ENCODE data around the gene SUCLG2. TPM values are rescaled to one million over a fixed set of nuclear protein-coding genes. Genes with fewer than 3 reads are reported as not detected.
A peak's percentile ranks its signal among the peaks of the same experiment; 100 is the strongest.

Gene SUCLG2
- polyA plus RNA-seq, 2 of the 4 experiments (the other 2 are of a cell fraction), result 39.8 to 61.3 TPM

- Histone ChIP-seq H3K27ac (no peak overlapping the region), H3K9me3 (no peaks in the 10 kb centered on the region), H3K4me3 (no peak overlapping the region), H3K4me1 (0 out of 3 replicates have a peak, but pooled peaks cover 10% of the 10 kb centered on the region), H3K4me2 (no peak overlapping the region)
- 100% methylated on average over 2 of the region's 2 CpGs for WGBS (ENCODE audit: missing lambda C conversion rate)
- ChIA-PET CTCF (interaction anchor here (0.5 to 2.3 kb wide), 4 partner anchors 80 to 1505 kb away, joined by 3 to 6 read pairs (median 4); no protein-coding TSS in a partner anchor), POLR2A (no interaction called here)
- TF ChIP-seq CTCF (IDR thresholded peaks at IDR 0.05) (no peak), MAZ (IDR thresholded peaks at IDR 0.05; ENCODE audit: borderline replicate concordance, low read depth, low read length) (no peak)
- FAIRE-seq (no peak), ATAC-seq (no peak), DNase-seq (ENCODE audit: low read depth in 1 of 2, low spot score in 1 of 2) (no peak)
These were observed 274.3 kb downstream of the SUCLG2 start for GRCh38 chr3:67380118-67380517.

DNA sequence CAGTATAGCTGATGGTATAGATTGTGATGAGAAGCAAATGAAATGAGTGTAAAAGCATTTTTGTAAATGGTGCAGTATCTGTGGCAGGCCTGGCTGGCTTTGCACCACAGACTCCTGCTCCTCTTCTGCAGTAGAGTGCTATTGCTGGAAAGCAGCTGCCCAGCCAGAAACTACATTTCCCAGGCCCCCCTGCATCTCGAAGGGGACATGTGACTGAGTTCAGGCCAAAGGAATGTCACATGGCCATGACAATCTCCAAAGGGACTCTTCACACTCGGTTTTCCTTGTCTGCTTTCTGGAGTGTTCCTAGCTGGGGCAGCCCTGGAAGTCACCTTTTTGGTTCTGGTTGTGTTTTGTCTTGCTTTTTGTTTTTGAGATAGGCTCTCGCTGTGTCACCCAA, 277.1 kb downstream of the SUCLG2 start:
- Histone ChIP-seq H3K9me3 (no peaks in the 10 kb centered on the region), H3K4me3 (no peak overlapping the region), H3K4me1 (0 out of 3 replicates have a peak, but pooled peaks cover 3% of the 10 kb centered on the region), H3K4me2 (no peak overlapping the region), H3K27ac (no peak overlapping the region)
- CTCF ChIA-PET, result no interaction called here
- no peak for DNase-seq (ENCODE audit: low read depth in 1 of 2, low spot score in 1 of 2)
- no peak; a peak in 1 of 6 replicates for ATAC-seq
- POLR2A ChIA-PET, result no interaction called here
- TF ChIP-seq ZNF302 (CRISPR knock-in tag; IDR thresholded peaks at IDR 0.05) (no peak), HOXA7 (CRISPR knock-in tag; IDR thresholded peaks at IDR 0.05) (no peak), FOSB (CRISPR knock-in tag; IDR thresholded peaks at IDR 0.05) (no peak), USF2 (IDR thresholded peaks at IDR 0.05) (peak; percentile 61), SREBF2 (IDR thresholded peaks at IDR 0.05) (no peak)
- TF ChIP-seq, protein P1, sequence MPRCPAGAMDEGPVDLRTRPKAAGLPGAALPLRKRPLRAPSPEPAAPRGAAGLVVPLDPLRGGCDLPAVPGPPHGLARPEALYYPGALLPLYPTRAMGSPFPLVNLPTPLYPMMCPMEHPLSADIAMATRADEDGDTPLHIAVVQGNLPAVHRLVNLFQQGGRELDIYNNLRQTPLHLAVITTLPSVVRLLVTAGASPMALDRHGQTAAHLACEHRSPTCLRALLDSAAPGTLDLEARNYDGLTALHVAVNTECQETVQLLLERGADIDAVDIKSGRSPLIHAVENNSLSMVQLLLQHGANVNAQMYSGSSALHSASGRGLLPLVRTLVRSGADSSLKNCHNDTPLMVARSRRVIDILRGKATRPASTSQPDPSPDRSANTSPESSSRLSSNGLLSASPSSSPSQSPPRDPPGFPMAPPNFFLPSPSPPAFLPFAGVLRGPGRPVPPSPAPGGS (IDR thresholded peaks at IDR 0.05), result no peak
- no peak for FAIRE-seq
- WGBS (ENCODE audit: missing lambda C conversion rate), result 74% methylated on average over 3 of the region's 3 CpGs

GRCh38 chr3:67376416-67376815, 278.0 kb downstream of the SUCLG2 start:
- H3K9me3 ChIP-seq, result no peaks in the 10 kb centered on the region
- ATAC-seq (no peak), DNase-seq (ENCODE audit: low read depth in 1 of 2, low spot score in 1 of 2) (no peak), FAIRE-seq (no peak)
- ChIA-PET POLR2A (no interaction called here), CTCF (no interaction called here)
- 100% methylated on average over 1 of the region's 1 CpG for WGBS (ENCODE audit: missing lambda C conversion rate)
- no peak overlapping the region for H3K27ac ChIP-seq
- H3K4me1 ChIP-seq, result no peaks in the 10 kb centered on the region
- no peak overlapping the region for H3K4me3 ChIP-seq
- no peak overlapping the region for H3K4me2 ChIP-seq
- TF ChIP-seq TFCP2L1 (CRISPR knock-in tag; IDR thresholded peaks at IDR 0.05) (no peak), CTCF (IDR thresholded peaks at IDR 0.05) (no peak), ESRRA (IDR thresholded peaks at IDR 0.05; ENCODE audit: borderline replicate concordance, low read length) (no peak), EHMT2 (IDR thresholded peaks at IDR 0.05; ENCODE audit: low read depth) (no peak), FOXS1 (CRISPR knock-in tag; IDR thresholded peaks at IDR 0.05) (no peak), CBX2 (IDR thresholded peaks at IDR 0.05; ENCODE audit: borderline replicate concordance, low read depth) (no peak), CHD2 (IDR thresholded peaks at IDR 0.05; ENCODE audit: low read length, partially characterized antibody) (no peak), SREBF2 (IDR thresholded peaks at IDR 0.05) (no peak), CHD4 (IDR thresholded peaks at IDR 0.05; ENCODE audit: borderline replicate concordance) (no peak)
